Measurements from ENCODE around the gene SCNN1A. TPM values are rescaled to one million over a fixed set of nuclear protein-coding genes. Genes with fewer than 3 reads are reported as not detected.

The SCNN1A gene
- polyA plus RNA-seq, 1 experiment: 0.36 TPM

- ChIA-PET POLR2A (no interaction called here), CTCF (no interaction called here)
- no peaks in the 10 kb centered on the region for H3K27me3 ChIP-seq (ENCODE audit: control insufficient read depth, insufficient read depth, low read length)
- no peak for DNase-seq (ENCODE audit: low read depth)
- no peak overlapping the region for H3K4me3 ChIP-seq (ENCODE audit: low read depth, low read length)
- peaks cover 30% of the 10 kb centered on the region for H3K36me3 ChIP-seq (ENCODE audit: control insufficient read depth, insufficient read depth, low read length)
- TF ChIP-seq CTCF (IDR thresholded peaks at IDR 0.05; ENCODE audit: insufficient read depth, low read depth, low read length): no peak
Observed at GRCh38 chr12:6386038-6386437, 10.7 kb upstream of the SCNN1A start.

GRCh38 chr12:6384499-6385436 is 9.4 kb upstream of the SCNN1A start:
- no peak for DNase-seq (ENCODE audit: low read depth)
- ChIA-PET CTCF (interaction anchor here (0.7 to 2.0 kb wide), 2 partner anchors 48 to 80 kb away, joined by 3 to 8 read pairs; no protein-coding TSS in a partner anchor), POLR2A (interaction anchor here (0.6 to 1.0 kb wide), 2 partner anchors 62 to 80 kb away, joined by 3 to 7 read pairs; no protein-coding TSS in a partner anchor)
- no peak for TF ChIP-seq CTCF (IDR thresholded peaks at IDR 0.05; ENCODE audit: insufficient read depth, low read depth, low read length)
- Histone ChIP-seq H3K36me3 (ENCODE audit: control insufficient read depth, insufficient read depth, low read length) (peaks cover 23% of the 10 kb centered on the region), H3K4me3 (ENCODE audit: low read depth, low read length) (peak overlapping the region; percentile 82), H3K27me3 (ENCODE audit: control insufficient read depth, insufficient read depth, low read length) (no peaks in the 10 kb centered on the region)

GRCh38 chr12:6383572-6384498 is 8.5 kb upstream of the SCNN1A start, which contains the start of gene LTBR:
Gene LTBR, plus strand, starts transcription at chr12:6384162. Its CDS starts 197 bp downstream, at chr12:6384359.
- no peaks in the 10 kb centered on the region for H3K27me3 ChIP-seq (ENCODE audit: control insufficient read depth, insufficient read depth, low read length)
- TF ChIP-seq CTCF (IDR thresholded peaks at IDR 0.05; ENCODE audit: insufficient read depth, low read depth, low read length): 0 out of 2 replicates have a peak, but pooled peaks have one; percentile 11
- peaks cover 18% of the 10 kb centered on the region for H3K36me3 ChIP-seq (ENCODE audit: control insufficient read depth, insufficient read depth, low read length)
- ChIA-PET CTCF (interaction anchor here (0.8 to 2.0 kb wide), 3 partner anchors 23 to 60 kb away, joined by 3 to 8 read pairs (median 4); no protein-coding TSS in a partner anchor), POLR2A (interaction anchor here (0.6 to 1.0 kb wide), 3 partner anchors 40 to 81 kb away, joined by 3 to 7 read pairs (median 4); no protein-coding TSS in a partner anchor)
- peak within 1 kb of the TSS; percentile 82 for H3K4me3 ChIP-seq (ENCODE audit: low read depth, low read length)
- DNase-seq (ENCODE audit: low read depth): peak; percentile 73

GRCh38 chr12:6382982-6383381 is 7.6 kb upstream of the SCNN1A start:
- Histone ChIP-seq H3K27me3 (ENCODE audit: control insufficient read depth, insufficient read depth, low read length) (no peaks in the 10 kb centered on the region), H3K36me3 (ENCODE audit: control insufficient read depth, insufficient read depth, low read length) (peaks cover 12% of the 10 kb centered on the region), H3K4me3 (ENCODE audit: low read depth, low read length) (no peak overlapping the region)
- ChIA-PET CTCF (interaction anchor here (0.8 to 2.0 kb wide), 3 partner anchors 22 to 59 kb away, joined by 3 to 8 read pairs (median 4); no protein-coding TSS in a partner anchor), POLR2A (no interaction called here)
- no peak for TF ChIP-seq CTCF (IDR thresholded peaks at IDR 0.05; ENCODE audit: insufficient read depth, low read depth, low read length)
- DNase-seq (ENCODE audit: low read depth): no peak
